Activated T-helper 17 cell treated with anti-CD3 and anti-CD28 coated beads, Interleukin-2, amount 50 U/mL, for 72 hours (primary cell): ENCODE data around the gene HLA-C. TPM values are rescaled to one million over a fixed set of nuclear protein-coding genes. Genes with fewer than 3 reads are reported as not detected.

Experiments used
- ATAC-seq: fragments of 150-1000 bp; cut with Tn5 transposase; replicated peaks from 2 replicates; pipeline ENCODE4 v1.10.0; 2021; ENCODE audit warnings: mild to moderate bottlenecking, moderate library complexity
- H3K27ac Mint-ChIP-seq: one replicate; pipeline ENCODE4 v1.8.0; 2022; ENCODE audit warnings: mixed read lengths
- H3K27me3 Mint-ChIP-seq: one replicate; pipeline ENCODE4 v1.8.0; 2022; ENCODE audit warnings: mixed read lengths
- H3K36me3 Mint-ChIP-seq: one replicate; pipeline ENCODE4 v1.8.0; 2022; ENCODE audit warnings: low read depth, mild to moderate bottlenecking, mixed read lengths
- H3K4me1 Mint-ChIP-seq: one replicate; pipeline ENCODE4 v1.8.0; 2022; ENCODE audit warnings: mixed read lengths
- H3K4me3 Mint-ChIP-seq: one replicate; pipeline ENCODE4 v1.8.0; 2022; ENCODE audit warnings: mild to moderate bottlenecking, mixed read lengths
- H3K9me3 Mint-ChIP-seq: one replicate; pipeline ENCODE4 v1.8.0; 2022; ENCODE audit warnings: mixed read lengths
- total RNA-seq, 2 donors: library from RNA; stranded (reverse); gene quantifications; one replicate each; pipeline ENCODE4 v1.2.3, GENCODE V29; 2022

Gene HLA-C
- total RNA-seq = 1,000 to 10,000 TPM in 1 of 2 donors, 100 to 1,000 TPM in 1; 620 to 1,648 TPM

GRCh38 chr6:31271641-31272357 is at the start of gene HLA-C:
TSS of gene HLA-C (minus strand) at chr6:31272092. CDS start at chr6:31272071, 21 bp downstream.
- peaks cover 3% of the 10 kb centered on the region for H3K27me3 Mint-ChIP-seq
- peaks cover 38% of the 10 kb centered on the region for H3K4me1 Mint-ChIP-seq
- peaks cover 59% of the 10 kb centered on the region for H3K36me3 Mint-ChIP-seq
- peak within 1 kb of the TSS; percentile 97 for H3K27ac Mint-ChIP-seq
- ATAC-seq = peak; percentile 86
- peak within 1 kb of the TSS; percentile 94 for H3K4me3 Mint-ChIP-seq
- no peaks in the 10 kb centered on the region for H3K9me3 Mint-ChIP-seq

GRCh38 chr6:31321005-31321707 is 49.3 kb upstream of the HLA-C start:
- ATAC-seq = no peak
- H3K9me3 Mint-ChIP-seq = no peaks in the 10 kb centered on the region
- H3K27ac Mint-ChIP-seq = no peak overlapping the region
- no peaks in the 10 kb centered on the region for H3K4me1 Mint-ChIP-seq
- H3K4me3 Mint-ChIP-seq = no peak overlapping the region
- H3K36me3 Mint-ChIP-seq = no peaks in the 10 kb centered on the region
- H3K27me3 Mint-ChIP-seq = peaks cover 27% of the 10 kb centered on the region

- Mint-ChIP-seq H3K36me3 (no peaks in the 10 kb centered on the region), H3K4me3 (no peak overlapping the region), H3K4me1 (no peaks in the 10 kb centered on the region), H3K27me3 (peaks cover 16% of the 10 kb centered on the region), H3K9me3 (no peaks in the 10 kb centered on the region), H3K27ac (no peak overlapping the region)
- no peak for ATAC-seq
Measured at GRCh38 chr6:31317036-31317435, 45.1 kb upstream of the HLA-C start.

GRCh38 chr6:31309641-31310040 is 37.7 kb upstream of the HLA-C start:
- Mint-ChIP-seq H3K27me3 (peaks cover 5% of the 10 kb centered on the region), H3K36me3 (no peaks in the 10 kb centered on the region), H3K27ac (no peak overlapping the region), H3K9me3 (no peaks in the 10 kb centered on the region), H3K4me1 (peaks cover 7% of the 10 kb centered on the region), H3K4me3 (peak overlapping the region; percentile 74)
- ATAC-seq = no peak

- no peak for ATAC-seq
- Mint-ChIP-seq H3K4me3 (peak overlapping the region; percentile 74), H3K27me3 (peaks cover 3% of the 10 kb centered on the region), H3K27ac (no peak overlapping the region), H3K4me1 (peaks cover 7% of the 10 kb centered on the region), H3K36me3 (no peaks in the 10 kb centered on the region), H3K9me3 (no peaks in the 10 kb centered on the region)
Measured at GRCh38 chr6:31308845-31309175, 36.9 kb upstream of the HLA-C start.

GRCh38 chr6:31308050-31308844 is 36.4 kb upstream of the HLA-C start:
- peaks cover 3% of the 10 kb centered on the region for H3K27me3 Mint-ChIP-seq
- H3K36me3 Mint-ChIP-seq = no peaks in the 10 kb centered on the region
- H3K27ac Mint-ChIP-seq = no peak overlapping the region

GRCh38 chr6:31307669-31308049 is 35.8 kb upstream of the HLA-C start:
- H3K9me3 Mint-ChIP-seq = no peaks in the 10 kb centered on the region
- no peak overlapping the region for H3K27ac Mint-ChIP-seq
- H3K4me3 Mint-ChIP-seq = peak overlapping the region; percentile 74
- H3K4me1 Mint-ChIP-seq = peaks cover 7% of the 10 kb centered on the region
- H3K36me3 Mint-ChIP-seq = no peaks in the 10 kb centered on the region
- ATAC-seq = no peak
- peaks cover 3% of the 10 kb centered on the region for H3K27me3 Mint-ChIP-seq

More at GRCh38 chr6:31308050-31308844, 36.4 kb upstream of the HLA-C start:
- peak overlapping the region; percentile 74 for H3K4me3 Mint-ChIP-seq
- H3K4me1 Mint-ChIP-seq = peaks cover 7% of the 10 kb centered on the region
- no peaks in the 10 kb centered on the region for H3K9me3 Mint-ChIP-seq
- ATAC-seq = peak; percentile 88

- Mint-ChIP-seq H3K27me3 (peaks cover 5% of the 10 kb centered on the region), H3K4me1 (peaks cover 7% of the 10 kb centered on the region), H3K27ac (peak overlapping the region; percentile 8), H3K36me3 (no peaks in the 10 kb centered on the region), H3K4me3 (no peak overlapping the region), H3K9me3 (no peaks in the 10 kb centered on the region)
- ATAC-seq = peak; percentile 79
Measured at GRCh38 chr6:31305703-31306219, 33.9 kb upstream of the HLA-C start.

GRCh38 chr6:31304683-31305082 is 32.8 kb upstream of the HLA-C start:
- no peaks in the 10 kb centered on the region for H3K36me3 Mint-ChIP-seq
- peaks cover 8% of the 10 kb centered on the region for H3K27me3 Mint-ChIP-seq
- H3K4me1 Mint-ChIP-seq = peaks cover 7% of the 10 kb centered on the region
- no peak overlapping the region for H3K4me3 Mint-ChIP-seq
- H3K9me3 Mint-ChIP-seq = no peaks in the 10 kb centered on the region
- ATAC-seq = peak; percentile 28
- no peak overlapping the region for H3K27ac Mint-ChIP-seq

GRCh38 chr6:31300797-31301196 is 28.9 kb upstream of the HLA-C start:
- Mint-ChIP-seq H3K27me3 (peaks cover 18% of the 10 kb centered on the region), H3K4me1 (peaks cover 7% of the 10 kb centered on the region), H3K9me3 (peaks cover 6% of the 10 kb centered on the region), H3K27ac (no peak overlapping the region), H3K36me3 (no peaks in the 10 kb centered on the region), H3K4me3 (no peak overlapping the region)
- no peak for ATAC-seq

- Mint-ChIP-seq H3K27ac (no peak overlapping the region), H3K27me3 (peaks cover 20% of the 10 kb centered on the region), H3K4me1 (no peaks in the 10 kb centered on the region), H3K9me3 (peaks cover 6% of the 10 kb centered on the region), H3K4me3 (no peak overlapping the region), H3K36me3 (no peaks in the 10 kb centered on the region)
- no peak for ATAC-seq
Measured at GRCh38 chr6:31299947-31300346, 28.1 kb upstream of the HLA-C start.

GRCh38 chr6:31299511-31299910 is 27.6 kb upstream of the HLA-C start:
- Mint-ChIP-seq H3K4me1 (no peaks in the 10 kb centered on the region), H3K27ac (no peak overlapping the region), H3K27me3 (peaks cover 23% of the 10 kb centered on the region), H3K36me3 (no peaks in the 10 kb centered on the region), H3K9me3 (peaks cover 6% of the 10 kb centered on the region), H3K4me3 (no peak overlapping the region)
- no peak for ATAC-seq

GRCh38 chr6:31294056-31294455 is 22.2 kb upstream of the HLA-C start:
- no peaks in the 10 kb centered on the region for H3K36me3 Mint-ChIP-seq
- peaks cover 6% of the 10 kb centered on the region for H3K9me3 Mint-ChIP-seq
- no peak overlapping the region for H3K4me3 Mint-ChIP-seq
- no peak for ATAC-seq
- no peak overlapping the region for H3K27ac Mint-ChIP-seq
- H3K4me1 Mint-ChIP-seq = no peaks in the 10 kb centered on the region
- peaks cover 23% of the 10 kb centered on the region for H3K27me3 Mint-ChIP-seq

GRCh38 chr6:31293343-31293742 is 21.5 kb upstream of the HLA-C start:
- H3K27me3 Mint-ChIP-seq = peaks cover 23% of the 10 kb centered on the region
- ATAC-seq = no peak
- H3K36me3 Mint-ChIP-seq = no peaks in the 10 kb centered on the region
- H3K4me1 Mint-ChIP-seq = no peaks in the 10 kb centered on the region
- H3K4me3 Mint-ChIP-seq = no peak overlapping the region
- no peak overlapping the region for H3K27ac Mint-ChIP-seq
- H3K9me3 Mint-ChIP-seq = peaks cover 6% of the 10 kb centered on the region
